WERI-Rb-1 (cell line): ENCODE data around the gene PRPF18.

ENCODE experiments used
- DNase-seq: peaks from one replicate; pipeline ENCODE4 v3.0.0-alpha.2; 2020
- H3K27ac ChIP-seq: fragments of 250-450 bp; sonication (Bioruptor Pico); 2 replicates; pipeline ENCODE4 v1.5.1; 2020; ENCODE audit warnings: mild to moderate bottlenecking, moderate library complexity
- H3K27me3 ChIP-seq: fragments of 250-450 bp; sonication (Bioruptor Pico); 2 replicates; pipeline ENCODE4 v1.5.1; 2021; ENCODE audit warnings: mild to moderate bottlenecking, low read depth, moderate library complexity; ENCODE audit not compliant: insufficient read depth, severe bottlenecking
- H3K36me3 ChIP-seq: fragments of 250-450 bp; sonication (Bioruptor Pico); 2 replicates; pipeline ENCODE4 v1.5.1; 2020; ENCODE audit warnings: mild to moderate bottlenecking, moderate library complexity
- H3K4me3 ChIP-seq: 2 replicates; pipeline ENCODE4 v1.5.1; 2011; ENCODE audit warnings: low read depth, mild to moderate bottlenecking, control low read depth, low read length
- H3K9me3 ChIP-seq: fragments of 250-450 bp; sonication (Bioruptor Pico); 2 replicates; pipeline ENCODE4 v1.5.1; 2021; ENCODE audit warnings: mild to moderate bottlenecking, moderate library complexity; ENCODE audit not compliant: severe bottlenecking
- CTCF ChIP-seq: IDR thresholded peaks from 2 replicates; pipeline ENCODE4 v1.5.1; 2011; ENCODE audit warnings: low read depth, mild to moderate bottlenecking, control low read depth, inconsistent platforms, low read length

Gene PRPF18

GRCh38 chr10:13617116-13617515 lies 30.4 kb downstream of the PRPF18 start:
- no peak for DNase-seq
- TF ChIP-seq CTCF = no peak
- Histone ChIP-seq H3K27ac (no peak overlapping the region), H3K9me3 (no peaks in the 10 kb centered on the region), H3K27me3 (no peaks in the 10 kb centered on the region), H3K36me3 (no peaks in the 10 kb centered on the region), H3K4me3 (no peak overlapping the region)

GRCh38 chr10:13621931-13622330 lies 35.2 kb downstream of the PRPF18 start:
- no peak overlapping the region for H3K27ac ChIP-seq
- H3K4me3 ChIP-seq = no peak overlapping the region

GRCh38 chr10:13624630-13625029 lies 37.9 kb downstream of the PRPF18 start:
- TF ChIP-seq CTCF = no peak
- Histone ChIP-seq H3K27me3 (no peaks in the 10 kb centered on the region), H3K27ac (no peak overlapping the region), H3K9me3 (no peaks in the 10 kb centered on the region), H3K4me3 (no peak overlapping the region), H3K36me3 (no peaks in the 10 kb centered on the region)
- DNase-seq = no peak

More at GRCh38 chr10:13621931-13622330, 35.2 kb downstream of the PRPF18 start:
- Histone ChIP-seq H3K27me3 (no peaks in the 10 kb centered on the region), H3K9me3 (no peaks in the 10 kb centered on the region), H3K36me3 (no peaks in the 10 kb centered on the region)
- no peak for DNase-seq
- TF ChIP-seq CTCF = no peak

- Histone ChIP-seq H3K27me3 (no peaks in the 10 kb centered on the region), H3K4me3 (no peak overlapping the region), H3K36me3 (no peaks in the 10 kb centered on the region; the same call in 1 of the 2 replicates), H3K9me3 (no peaks in the 10 kb centered on the region), H3K27ac (no peak overlapping the region)
- no peak for DNase-seq
- no peak for TF ChIP-seq CTCF
Measured at GRCh38 chr10:13627459-13628310, 40.9 kb downstream of the PRPF18 start.

- no peak for DNase-seq
- H3K27ac ChIP-seq = no peak overlapping the region
- H3K36me3 ChIP-seq = no peaks in the 10 kb centered on the region; the same call in 1 of the 2 replicates
- no peaks in the 10 kb centered on the region for H3K9me3 ChIP-seq
- TF ChIP-seq CTCF = no peak
- no peak overlapping the region for H3K4me3 ChIP-seq
- H3K27me3 ChIP-seq = no peaks in the 10 kb centered on the region
Measured at GRCh38 chr10:13628661-13629060, 41.9 kb downstream of the PRPF18 start.
